Heart left ventricle (tissue), 16 donors: ENCODE measurements around the gene SOST. TPM values are rescaled to one million over a fixed set of nuclear protein-coding genes. Genes with fewer than 3 reads are reported as not detected.

Experiments used
- ATAC-seq, 4 donors: fragments of 200-7000 bp; cut with Tn5 transposase; one replicate each; pipeline ENCODE4 v1.9.1; 2020 to 2022; ENCODE audit warnings: moderate library complexity in 4 of 4, mild to moderate bottlenecking in 3 of 4, moderate number of reproducible peaks in 1 of 4
- DNase-seq, 5 donors: peaks; one replicate each; pipeline ENCODE4 v3.0.0-alpha.2; 2020
- H3K27ac ChIP-seq, 12 donors: fragments of 200-600 bp; sonication (generic) in 4 of 12; one replicate each; pipeline versions ENCODE4 v1.5.0 to v1.8.0; 2016 to 2022; ENCODE audit warnings: mild to moderate bottlenecking in 2 of 12
- H3K27me3 ChIP-seq, 9 donors: fragments of 200-600 bp; sonication (generic) in 2 of 9; one replicate each; pipeline versions ENCODE4 v1.5.1 to v1.8.0; 2016 to 2022; ENCODE audit warnings: mild to moderate bottlenecking in 3 of 9
- H3K36me3 ChIP-seq, 9 donors: fragments of 200-600 bp; sonication (generic) in 2 of 9; one replicate each; pipeline versions ENCODE4 v1.5.0 to v1.8.0; 2018 to 2022; ENCODE audit warnings: mild to moderate bottlenecking in 2 of 9
- H3K4me1 ChIP-seq, 12 donors: fragments of 200-600 bp; sonication (generic) in 4 of 12; one replicate each; pipeline versions ENCODE4 v1.5.0 to v1.8.0; 2016 to 2022; ENCODE audit warnings: mild to moderate bottlenecking in 3 of 12
- H3K4me3 ChIP-seq, 12 donors: fragments of 200-600 bp; sonication (generic) in 4 of 12; one replicate each; pipeline versions ENCODE4 v1.5.0 to v1.8.0; 2017 to 2022; ENCODE audit warnings: mild to moderate bottlenecking in 9 of 12, moderate library complexity in 4 of 12
- H3K9me3 ChIP-seq, 12 donors: fragments of 200-600 bp; sonication (generic) in 4 of 12; one replicate each; pipeline versions ENCODE4 v1.5.0 to v1.8.0; 2016 to 2022; ENCODE audit warnings: mild to moderate bottlenecking in 1 of 12
- POLR2A ChIP-seq, 2 donors: fragments of 450-650 bp; IDR thresholded peaks; one replicate each; pipeline ENCODE4 v1.6.1; 2017; ENCODE audit warnings: antibody characterized with exemption in 2 of 2, mild to moderate bottlenecking in 2 of 2, moderate library complexity in 2 of 2
- WGBS, 4 donors: extraction: QIAGEN DNeasy Blood & Tissue Kit in 2 of 4; methylation state at CpG; one replicate each; pipeline versions ENCODE4 v1.1.5 to v1.1.7; 2013 to 2018; 5-methylcytosine and 5-hydroxymethylcytosine counted together
- intact Hi-C, 10 donors: fragments of 100-400 bp; cut with DNase I; formaldehyde crosslinking; loops; one replicate each; pipeline versions ENCODE4 v1.11.1 to v1.14.2; 2022
- polyA plus RNA-seq, 2 donors: library from polyadenylated mRNA; stranded (reverse); fragments of 200-250 nt; gene quantifications; one replicate each; pipeline ENCODE4 v1.2.3, GENCODE V29; 2013
- total RNA-seq, 9 donors: library from RNA; depleted of rRNA in 2 of 9; stranded (reverse); fragments of >200 nt in 2 of 9; fragmentation: NEBNext Ultra II Directional in 3 of 9; extraction: Animal tissue kit (Norgen Biotek cat#: 25700) in 3 of 9; gene quantifications; one replicate each; pipeline versions ENCODE4 v1.1.0 to v1.2.4, GENCODE V29; 2016 to 2023
- TF ChIP-seq, protein P1 (sequence below), 12 donors: fragments of 200-600 bp; sonication (generic) in 4 of 12; IDR thresholded peaks; one replicate each; pipeline versions ENCODE4 v1.5.0 to v1.8.0; 2018 to 2022; ENCODE audit warnings: antibody characterized with exemption in 12 of 12, mild to moderate bottlenecking in 5 of 12
- donor health status: ischemic (EF 13 %, LVEDD 7.1; RV severe dilation, severe dysfunction).
- donor health status: healthy with polysubstance abuse.
- donor health status: DM: no; HTN: yes; CAD: no.
- donor health status: DM: no; HTN: no; CAD: no.
- donor health status: ischemic (EF 25% LVEDD 6.9; RV normal size, moderate dysfunction).
- donor health status: ischemic (EF 25% LVEDD 5.7; RV mildly dilated, moderate dysfunction).
- donor health status: healthy.
- donor health status: DM: yes; HTN: yes; CAD: no.
- donor health status: ischemic (EF 35%, LVEDD 5.7; RV mildly dilated, moderate dysfunction).
- donor health status: nonischemic (EF 11% LVEDD 7.7; RV severe dilation, severe dysfunction).
- donor health status: DM: yes; HTN: yes; CAD: no.
- donor health status: PGD.
- donor health status: ischemic (EF 29% LVEDD 5.4; RV normal size, mild dysfunction).
- donor health status: nonischemic (EF 23%, LVEDD 6.1; RV moderate dilation, normal function).

The SOST gene
- total and polyA plus RNA-seq, 11 donors: not detected

DNA sequence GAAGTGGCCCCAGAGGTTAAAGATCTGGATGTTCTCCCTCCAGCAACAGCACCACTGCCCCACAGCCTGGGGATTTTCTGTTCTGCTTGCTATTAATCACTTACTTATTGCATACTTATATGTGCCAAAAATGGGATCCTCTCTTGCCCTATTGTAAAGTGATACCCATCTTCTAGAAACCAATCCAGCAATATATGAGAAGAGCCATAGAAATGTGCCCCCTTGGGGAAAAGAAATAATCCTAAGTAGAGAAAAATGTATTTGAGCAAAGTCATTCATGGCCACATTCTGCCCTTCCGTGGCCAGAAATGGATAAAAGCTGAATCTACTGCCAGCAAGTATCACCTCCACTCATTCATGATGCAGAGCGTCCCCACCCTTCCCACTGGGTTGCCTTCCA lies 20.9 kb downstream of the SOST start:
- intact Hi-C loops: no loop called here
- no peak overlapping the region for H3K27ac ChIP-seq
- WGBS, 4 donors: 84 to 91% (median 89%) methylated on average over 2 of the region's 2 CpGs
- H3K9me3 ChIP-seq: no peaks in the 10 kb centered on the region
- DNase-seq: no peak
- H3K4me3 ChIP-seq: no peak overlapping the region
- ATAC-seq: no peak
- no peak for TF ChIP-seq POLR2A (IDR thresholded peaks at IDR 0.05)
- TF ChIP-seq, protein P1, sequence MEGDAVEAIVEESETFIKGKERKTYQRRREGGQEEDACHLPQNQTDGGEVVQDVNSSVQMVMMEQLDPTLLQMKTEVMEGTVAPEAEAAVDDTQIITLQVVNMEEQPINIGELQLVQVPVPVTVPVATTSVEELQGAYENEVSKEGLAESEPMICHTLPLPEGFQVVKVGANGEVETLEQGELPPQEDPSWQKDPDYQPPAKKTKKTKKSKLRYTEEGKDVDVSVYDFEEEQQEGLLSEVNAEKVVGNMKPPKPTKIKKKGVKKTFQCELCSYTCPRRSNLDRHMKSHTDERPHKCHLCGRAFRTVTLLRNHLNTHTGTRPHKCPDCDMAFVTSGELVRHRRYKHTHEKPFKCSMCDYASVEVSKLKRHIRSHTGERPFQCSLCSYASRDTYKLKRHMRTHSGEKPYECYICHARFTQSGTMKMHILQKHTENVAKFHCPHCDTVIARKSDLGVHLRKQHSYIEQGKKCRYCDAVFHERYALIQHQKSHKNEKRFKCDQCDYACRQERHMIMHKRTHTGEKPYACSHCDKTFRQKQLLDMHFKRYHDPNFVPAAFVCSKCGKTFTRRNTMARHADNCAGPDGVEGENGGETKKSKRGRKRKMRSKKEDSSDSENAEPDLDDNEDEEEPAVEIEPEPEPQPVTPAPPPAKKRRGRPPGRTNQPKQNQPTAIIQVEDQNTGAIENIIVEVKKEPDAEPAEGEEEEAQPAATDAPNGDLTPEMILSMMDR (IDR thresholded peaks at IDR 0.05): no peak
- peaks cover 0 to 2% (median 0%) of the 10 kb centered on the region in 9 donors for H3K27me3 ChIP-seq
- no peaks in the 10 kb centered on the region for H3K36me3 ChIP-seq
- peaks cover 0 to 4% (median 0%) of the 10 kb centered on the region in 12 donors for H3K4me1 ChIP-seq

DNA sequence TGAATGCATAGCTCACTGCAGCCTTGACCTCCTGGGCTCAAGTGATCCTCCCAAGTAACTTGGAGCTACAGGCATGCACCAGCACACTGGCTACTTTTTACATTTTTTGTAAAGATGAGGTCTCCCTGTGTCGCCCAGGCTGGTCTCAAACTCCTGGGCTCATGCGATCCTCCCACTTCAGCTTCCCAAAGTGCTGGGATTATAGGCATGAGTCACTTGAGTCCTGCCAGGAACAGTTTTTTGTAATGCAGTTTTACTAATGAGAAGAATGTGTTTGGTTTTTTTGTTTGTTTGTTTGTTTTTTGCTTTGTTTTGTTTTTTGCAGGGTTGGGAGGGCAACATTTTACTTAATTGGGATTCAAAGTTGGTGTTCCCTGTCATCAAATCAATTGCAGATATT lies 22.2 kb downstream of the SOST start:
- peaks cover 0 to 2% (median 0%) of the 10 kb centered on the region in 9 donors for H3K27me3 ChIP-seq
- peaks cover 0 to 4% (median 0%) of the 10 kb centered on the region in 12 donors for H3K4me1 ChIP-seq
- H3K4me3 ChIP-seq: no peak overlapping the region
- TF ChIP-seq POLR2A (IDR thresholded peaks at IDR 0.05): no peak
- TF ChIP-seq, protein P1 (IDR thresholded peaks at IDR 0.05): no peak
- H3K27ac ChIP-seq: no peak overlapping the region
- H3K9me3 ChIP-seq: no peaks in the 10 kb centered on the region
- DNase-seq (no peak), ATAC-seq (no peak)
- H3K36me3 ChIP-seq: no peaks in the 10 kb centered on the region
- intact Hi-C loops: no loop called here
- 89 to 96% (median 93%) methylated on average over 2 of the region's 2 CpGs for WGBS, 4 donors

DNA sequence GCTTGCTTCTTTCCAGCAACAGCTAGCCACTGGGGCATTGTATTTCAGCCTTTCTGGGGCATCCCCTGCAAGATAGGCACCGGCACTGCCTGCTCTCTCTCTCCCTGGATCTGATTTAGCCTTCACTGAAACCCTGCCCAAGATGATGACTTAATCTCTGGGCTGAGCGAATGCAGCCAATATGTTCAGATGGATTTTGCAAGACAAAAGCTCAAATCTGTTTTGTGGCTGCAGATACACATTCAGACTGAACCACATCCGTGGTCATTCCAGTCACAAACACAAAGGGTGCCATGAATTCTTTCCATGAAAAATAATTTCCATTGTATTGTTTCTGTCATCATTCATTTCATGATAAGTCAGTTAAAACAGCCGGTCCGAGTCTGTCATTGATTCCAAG lies 24.2 kb downstream of the SOST start:
- ATAC-seq (peak in 1 of 4 donors; percentile 61), DNase-seq (no peak)
- no peak overlapping the region for H3K27ac ChIP-seq
- intact Hi-C loops: no loop called here
- no peaks in the 10 kb centered on the region for H3K9me3 ChIP-seq
- TF ChIP-seq, protein P1 (IDR thresholded peaks at IDR 0.05): no peak
- no peak for TF ChIP-seq POLR2A (IDR thresholded peaks at IDR 0.05)
- WGBS, 4 donors: 56 to 71% (median 62%) methylated on average over 5 of the region's 5 CpGs
- no peaks in the 10 kb centered on the region for H3K36me3 ChIP-seq
- H3K27me3 ChIP-seq: peaks cover 0 to 2% (median 0%) of the 10 kb centered on the region in 9 donors
- H3K4me1 ChIP-seq: peaks cover 0 to 4% (median 0%) of the 10 kb centered on the region in 12 donors
- no peak overlapping the region for H3K4me3 ChIP-seq

DNA sequence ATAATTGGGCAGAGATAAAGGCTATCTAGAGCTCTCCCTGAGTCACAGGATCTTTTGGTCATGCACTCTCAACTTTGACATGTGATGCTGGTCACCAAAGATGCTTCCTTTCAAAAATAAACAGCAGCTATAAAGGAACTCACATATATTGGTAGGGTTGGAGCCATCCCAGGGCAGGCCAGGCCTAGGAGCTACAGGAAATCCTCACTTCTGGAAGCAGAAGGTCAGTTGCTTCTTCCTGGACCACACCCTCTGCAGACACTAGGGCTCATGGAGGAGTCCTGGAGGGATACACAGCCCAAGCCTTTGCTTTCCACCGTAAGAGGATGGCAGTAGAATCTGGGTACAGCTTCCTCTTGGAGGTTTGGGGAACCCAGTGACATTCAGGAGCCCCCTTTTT lies 24.6 kb downstream of the SOST start:
- 50 to 64% (median 55%) methylated on average over 1 of the region's 1 CpG for WGBS, 4 donors
- DNase-seq (no peak), ATAC-seq (no peak)
- Histone ChIP-seq H3K27ac (no peak overlapping the region), H3K4me3 (no peak overlapping the region), H3K4me1 (peaks cover 0 to 4% (median 0%) of the 10 kb centered on the region in 12 donors), H3K9me3 (no peaks in the 10 kb centered on the region), H3K36me3 (no peaks in the 10 kb centered on the region), H3K27me3 (peaks cover 0 to 2% (median 0%) of the 10 kb centered on the region in 9 donors)
- TF ChIP-seq, protein P1 (IDR thresholded peaks at IDR 0.05): no peak
- TF ChIP-seq POLR2A (IDR thresholded peaks at IDR 0.05): no peak
- intact Hi-C loops: no loop called here
